Glomerular visceral epithelial cell (primary cell): ENCODE data around the gene RFX3.

Source experiments
- DNase-seq: peaks from one replicate; pipeline ENCODE4 v3.0.0-alpha.2; 2016; ENCODE audit errors: extremely low spot score

The RFX3 gene

DNA sequence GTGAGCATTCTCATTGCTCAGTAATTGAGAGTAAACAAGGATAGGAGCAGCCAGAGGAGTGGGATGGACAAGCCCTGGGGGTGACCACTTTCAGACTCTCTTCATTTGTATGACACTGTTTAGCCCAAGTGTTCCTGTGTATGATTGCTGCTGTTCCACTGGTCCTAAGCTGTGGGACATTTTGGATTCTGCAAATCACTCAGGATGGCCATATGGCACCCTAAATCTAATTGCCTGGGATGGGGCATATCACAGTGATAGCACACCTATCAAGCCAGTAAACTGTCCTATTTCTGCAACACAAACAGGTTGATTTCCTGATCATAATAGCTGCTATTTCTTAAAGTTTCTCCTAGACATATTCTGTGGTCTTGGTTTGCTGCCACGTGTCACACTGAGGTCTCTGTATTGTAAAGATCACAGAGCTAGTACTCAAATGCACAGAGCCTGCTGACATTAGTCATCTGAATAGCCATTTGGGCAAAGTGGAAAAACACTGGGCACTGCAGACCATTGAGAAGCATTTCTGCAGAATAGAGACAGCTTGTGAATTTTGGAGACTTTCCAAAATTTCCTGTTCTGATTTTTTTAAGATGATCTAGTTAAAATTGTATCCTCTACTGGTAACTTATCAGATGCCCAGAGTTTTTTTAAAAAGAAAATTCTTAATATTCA lies 320.2 kb downstream of the RFX3 start:
- no peak for DNase-seq

DNA sequence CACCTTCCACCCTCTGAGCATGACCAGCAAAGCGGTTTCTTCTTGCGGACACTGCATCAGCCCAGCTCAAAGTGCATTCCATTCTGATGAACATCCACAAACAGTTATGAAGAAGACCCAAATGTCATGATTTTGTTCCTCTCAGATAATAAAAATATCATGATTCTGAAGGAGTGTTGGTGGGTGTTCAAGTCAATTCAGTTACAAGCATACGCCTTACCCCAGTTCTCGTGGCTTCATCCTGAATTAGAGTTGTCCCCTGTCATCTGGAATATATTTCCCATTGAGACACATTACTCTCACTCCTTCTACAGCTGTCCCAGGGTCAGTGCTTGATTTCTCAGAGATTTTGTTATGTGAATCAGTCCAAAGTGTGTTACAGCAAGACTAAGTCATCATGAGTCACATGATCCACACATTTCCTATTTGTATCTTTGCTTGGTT lies 325.4 kb downstream of the RFX3 start:
- DNase-seq = no peak

DNA sequence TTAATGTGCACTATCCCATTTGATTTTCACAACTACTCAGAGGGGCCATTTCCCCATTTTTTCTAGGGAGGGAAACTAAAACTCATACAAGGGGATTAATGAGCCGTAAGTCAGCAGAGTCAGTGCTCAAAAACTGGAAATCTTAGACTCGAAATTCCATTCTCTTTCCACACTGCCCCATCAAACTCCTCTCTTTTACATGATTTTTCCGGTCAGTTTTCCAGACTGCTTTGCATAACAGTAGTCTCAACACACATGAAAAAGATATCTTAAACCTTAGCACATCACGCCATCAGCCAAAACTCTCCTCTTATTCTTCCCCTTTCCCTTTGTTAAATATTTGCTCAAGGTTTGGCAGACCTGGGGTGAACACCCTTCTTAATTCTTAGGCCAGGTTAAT lies 332.0 kb downstream of the RFX3 start:
- no peak for DNase-seq

DNA sequence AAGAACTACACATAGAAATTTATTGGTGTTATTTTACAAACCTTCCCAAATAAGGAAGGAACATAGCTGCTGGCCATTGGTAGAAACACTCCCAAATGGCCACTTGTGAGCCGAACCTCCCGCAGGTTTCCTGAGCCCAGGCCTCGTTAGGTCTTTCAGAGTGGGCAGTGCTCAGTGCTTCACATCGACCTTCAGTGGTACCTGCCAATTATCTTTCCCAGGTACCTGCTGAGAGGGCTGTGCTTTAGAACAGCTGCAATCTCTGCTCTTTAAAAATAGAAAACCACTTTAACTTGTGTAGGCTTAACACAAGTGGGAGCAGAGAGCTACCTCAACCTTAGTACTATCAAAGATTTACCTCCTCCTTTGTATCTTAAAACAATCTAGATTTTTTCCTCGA lies 334.1 kb downstream of the RFX3 start:
- no peak for DNase-seq

DNA sequence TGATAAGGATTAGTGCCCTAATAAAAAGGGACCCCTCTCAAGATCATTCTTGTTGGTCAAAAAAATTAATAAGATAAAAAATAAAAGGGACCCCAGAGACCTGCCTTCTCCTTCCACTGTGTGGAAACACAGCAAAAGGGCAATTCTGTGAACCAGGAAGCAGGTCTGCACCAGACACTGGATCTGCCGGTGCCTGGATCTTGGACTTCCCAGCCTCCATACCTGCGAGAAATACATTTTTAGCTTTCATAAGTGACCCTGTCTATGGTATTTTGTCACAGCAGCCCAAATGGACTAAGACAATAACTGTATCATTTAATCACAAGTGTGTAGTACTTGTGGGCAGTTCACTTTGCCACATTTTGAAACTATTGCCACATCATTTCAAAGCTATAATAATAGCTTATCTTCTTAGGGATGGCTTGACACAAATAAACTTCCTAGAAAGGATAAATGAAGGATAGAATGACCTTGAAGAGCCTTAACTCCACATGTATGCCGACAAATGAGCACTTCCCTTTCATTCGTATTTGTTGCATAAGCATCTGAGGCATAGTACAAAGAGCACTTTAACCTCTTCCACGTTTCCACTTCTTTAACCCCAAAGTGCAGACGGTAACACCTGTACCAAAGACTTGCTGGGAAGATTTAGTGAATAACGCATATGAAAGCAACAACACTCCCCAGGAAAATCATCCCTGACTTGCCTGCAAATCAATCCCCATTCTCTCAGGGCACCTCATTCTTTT lies 336.5 kb downstream of the RFX3 start:
- DNase-seq = no peak

DNA sequence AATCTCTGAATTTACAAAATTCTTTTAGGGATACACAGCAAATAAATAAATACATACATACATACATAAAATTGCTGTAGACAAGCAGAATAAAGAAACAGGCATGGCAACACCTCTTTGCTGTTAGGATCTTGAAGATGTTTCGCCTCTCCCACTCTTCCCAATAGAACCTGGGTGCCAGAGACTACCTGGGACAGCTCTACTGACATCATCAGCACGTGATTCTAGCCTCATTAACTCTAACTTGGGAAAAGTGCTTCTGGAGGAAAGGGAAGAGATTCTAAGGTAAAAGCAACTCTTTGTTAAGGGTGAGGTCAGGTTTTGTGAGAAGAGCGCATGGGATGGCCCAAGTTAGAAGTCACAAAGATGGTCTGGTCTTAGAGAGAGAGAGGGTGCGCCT lies 339.1 kb downstream of the RFX3 start:
- DNase-seq = no peak

DNA sequence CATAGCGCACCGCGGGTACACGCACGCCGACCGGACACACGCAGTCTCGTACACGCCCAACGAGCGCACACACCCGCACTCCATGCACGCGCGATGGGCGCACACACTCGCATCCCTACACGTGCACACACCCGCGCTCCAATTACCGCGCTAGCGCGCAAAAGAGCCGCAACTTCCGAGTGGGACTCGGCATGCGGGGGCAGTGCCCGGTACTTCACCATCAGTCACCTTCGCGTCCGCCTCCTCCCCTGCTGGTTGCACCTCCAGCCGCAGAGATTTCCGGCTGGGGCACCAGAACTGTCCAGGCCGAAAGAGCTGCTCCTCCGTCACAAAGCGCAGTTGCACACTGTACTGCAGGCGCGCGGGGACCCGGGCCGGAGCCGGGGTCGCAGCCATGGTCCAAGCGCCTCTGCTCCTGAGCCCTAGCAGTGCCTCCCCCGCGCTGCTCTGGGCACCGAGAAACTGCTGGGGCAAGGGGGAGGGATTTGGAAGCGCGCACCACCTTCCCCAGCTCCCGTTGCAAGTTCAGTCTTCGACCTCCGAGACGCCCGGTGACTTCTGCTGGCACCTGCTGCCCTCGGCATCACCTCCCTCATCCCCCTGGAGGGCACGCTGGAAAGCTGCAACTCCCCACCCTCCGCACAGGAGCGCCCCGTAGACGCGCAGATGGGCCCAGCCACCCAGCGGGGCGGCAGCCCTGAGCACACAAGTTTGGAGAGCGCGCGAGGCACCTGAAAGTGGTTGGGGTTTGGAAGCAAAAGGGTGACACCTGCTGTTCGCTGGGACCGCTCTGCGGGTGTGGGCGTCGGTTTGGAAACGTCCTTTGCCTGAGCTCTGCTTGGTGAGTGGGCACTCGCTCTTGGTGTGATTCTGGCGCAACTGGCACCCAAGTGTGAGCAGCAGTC lies 344.5 kb downstream of the RFX3 start:
- no peak for DNase-seq

DNA sequence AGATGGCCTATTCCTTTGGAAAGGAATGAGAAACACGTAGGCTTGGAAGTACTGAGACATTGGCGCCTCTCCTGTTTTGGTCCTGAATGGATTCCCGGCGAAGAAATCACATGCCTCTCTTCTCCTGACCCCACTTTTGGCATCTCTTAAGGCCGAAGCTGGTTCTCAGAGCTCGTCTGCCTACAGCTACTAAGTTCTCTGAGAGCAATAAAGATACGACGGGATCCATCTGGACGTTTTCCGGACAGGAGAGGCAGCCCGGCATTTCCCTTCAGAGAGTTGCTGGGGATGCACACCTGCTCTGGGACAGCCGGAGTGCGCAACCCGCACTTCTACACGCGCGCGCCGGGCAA lies 345.1 kb downstream of the RFX3 start:
- DNase-seq = no peak

DNA sequence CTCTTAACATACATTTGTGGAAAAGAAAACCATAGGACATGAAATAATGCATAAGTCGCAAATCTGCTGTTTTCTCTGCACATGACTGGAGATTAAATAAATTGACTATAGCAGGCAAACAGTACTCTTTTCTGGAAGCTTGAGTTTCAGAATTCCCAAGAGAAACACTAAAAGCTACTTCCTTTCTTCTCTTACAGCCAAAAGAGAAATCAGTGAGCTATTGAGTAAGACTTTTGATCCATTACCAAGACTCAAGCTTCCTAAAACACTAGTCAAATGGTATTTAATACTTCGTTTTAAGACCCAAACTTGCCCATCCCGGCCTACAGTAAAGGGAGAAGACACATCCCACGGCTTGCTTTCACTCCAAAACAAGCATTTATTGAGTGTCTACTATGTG lies 346.1 kb downstream of the RFX3 start:
- DNase-seq = no peak

DNA sequence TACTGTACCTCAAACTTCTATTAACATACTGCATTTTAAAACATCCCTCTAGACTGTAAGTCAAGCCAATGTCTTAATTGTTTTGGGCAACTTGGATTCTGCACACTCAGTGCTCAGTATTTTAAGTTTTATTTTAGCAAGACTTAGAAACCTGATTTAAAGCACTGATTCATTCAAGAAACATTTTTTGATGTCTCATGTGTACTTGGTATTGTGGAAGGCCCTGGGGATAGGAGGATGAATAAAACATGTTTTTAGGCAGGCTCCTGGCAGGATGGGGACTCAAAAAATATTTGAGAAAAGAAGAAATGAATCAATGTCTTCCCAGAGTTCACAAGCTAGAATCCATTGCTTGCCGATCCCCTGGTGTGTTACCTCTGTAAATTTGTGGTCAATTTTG lies 347.9 kb downstream of the RFX3 start:
- DNase-seq = no peak

DNA sequence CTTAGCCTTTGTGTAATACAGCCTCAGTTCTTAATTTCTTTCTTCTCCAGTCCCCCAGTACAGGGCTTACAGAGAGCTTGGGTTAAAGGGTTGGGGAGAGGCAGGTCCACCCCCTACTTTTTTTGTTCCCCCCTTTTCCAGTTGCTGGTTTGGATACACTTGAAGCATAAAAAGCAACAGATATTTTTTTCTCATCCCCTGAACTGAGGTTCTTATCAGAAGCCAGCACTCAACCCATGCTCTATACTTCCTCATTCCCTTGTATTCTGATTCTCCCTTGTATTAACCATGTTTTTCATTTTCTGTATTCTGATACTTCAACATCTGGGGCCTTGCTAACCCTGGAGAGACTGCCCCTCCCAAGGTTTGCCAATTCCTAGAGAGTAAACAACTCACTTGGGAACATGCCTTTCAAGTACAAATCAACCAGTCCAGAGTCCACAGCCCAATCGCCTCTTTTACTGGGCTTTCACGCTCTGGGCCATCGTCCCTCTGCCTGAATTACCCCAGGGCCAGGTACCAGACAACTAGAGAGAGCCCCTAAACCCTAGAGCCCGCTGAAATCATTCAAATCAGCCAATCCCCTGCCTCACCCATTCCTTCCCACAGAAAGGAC lies 348.5 kb downstream of the RFX3 start:
- no peak for DNase-seq

DNA sequence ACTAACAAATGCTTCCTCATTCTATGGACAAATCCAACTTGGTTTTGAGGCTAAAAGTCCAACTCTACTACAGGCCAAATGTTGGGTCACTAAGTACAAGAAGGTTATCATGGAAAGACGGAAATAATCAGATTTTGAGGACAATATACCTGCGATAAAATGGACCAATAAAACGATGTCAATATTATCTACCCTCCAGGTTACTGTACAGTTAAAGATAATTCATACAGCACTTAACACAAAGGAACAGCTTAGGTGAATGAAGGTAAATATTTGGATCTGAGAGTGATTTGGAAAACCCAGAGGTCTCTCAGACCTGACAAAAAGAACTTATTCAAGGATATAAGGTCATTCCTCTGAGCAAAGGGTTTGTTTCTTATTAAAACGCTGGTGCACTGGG lies 352.4 kb downstream of the RFX3 start:
- DNase-seq = no peak

DNA sequence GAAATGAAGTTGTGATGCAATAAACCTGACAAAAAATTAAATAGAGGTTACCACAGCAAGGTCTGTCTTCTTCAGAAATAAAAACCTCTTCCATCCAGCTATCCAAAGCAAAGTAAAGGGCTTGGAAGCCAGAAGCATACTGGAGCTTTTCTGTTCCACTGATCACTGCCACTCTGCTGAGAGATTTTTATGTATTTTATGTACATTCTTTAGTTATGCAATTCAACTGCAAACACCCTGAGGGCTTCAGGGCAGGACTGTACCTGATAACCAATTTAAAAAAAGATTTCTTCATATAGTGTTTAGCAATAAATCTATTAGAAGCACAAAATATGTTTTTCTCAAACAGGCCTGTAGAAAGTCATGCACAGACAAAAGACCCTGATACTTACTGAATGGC lies 355.0 kb downstream of the RFX3 start:
- no peak for DNase-seq
